Activated effector memory CD4-positive, alpha-beta T cell treated with Interleukin-2 at 50 U/mL for 16 hours (primary cell): Measurements from ENCODE around the gene HEBP1.

Source experiments
- DNase-seq: peaks from one replicate; pipeline ENCODE4 v3.0.0-alpha.2; 2020

Gene HEBP1

DNA sequence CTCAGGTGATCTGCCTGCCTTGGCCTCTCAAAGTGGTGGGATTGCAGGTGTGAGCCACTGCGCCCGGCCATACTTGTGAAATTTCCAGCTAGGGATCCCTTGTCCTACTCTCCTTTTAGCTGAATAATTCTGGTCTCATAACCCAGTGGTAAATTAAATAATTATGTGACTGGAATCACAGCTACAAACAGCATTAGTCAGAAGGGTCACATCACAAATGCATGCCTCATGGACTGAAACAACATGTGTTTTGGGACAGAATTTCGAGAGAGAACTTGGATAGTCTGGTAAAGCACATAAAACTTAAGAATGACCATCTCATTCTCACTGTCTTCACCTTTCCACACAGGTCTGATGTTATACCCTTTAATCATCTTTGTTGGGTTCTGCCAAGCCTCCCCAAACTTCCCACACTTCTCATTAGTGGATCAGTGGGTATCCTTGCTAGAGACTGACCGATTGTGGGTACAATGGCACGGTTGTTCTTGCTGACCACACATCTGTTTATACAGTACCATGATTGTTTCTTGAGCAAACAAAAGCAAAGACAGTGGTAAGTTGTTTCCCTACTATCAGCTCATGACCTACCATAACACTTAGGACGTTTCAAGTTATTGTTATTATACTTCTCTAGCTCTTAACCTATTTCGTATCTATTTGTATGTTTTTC lies 53.2 kb downstream of the HEBP1 start:
- no peak for DNase-seq

DNA sequence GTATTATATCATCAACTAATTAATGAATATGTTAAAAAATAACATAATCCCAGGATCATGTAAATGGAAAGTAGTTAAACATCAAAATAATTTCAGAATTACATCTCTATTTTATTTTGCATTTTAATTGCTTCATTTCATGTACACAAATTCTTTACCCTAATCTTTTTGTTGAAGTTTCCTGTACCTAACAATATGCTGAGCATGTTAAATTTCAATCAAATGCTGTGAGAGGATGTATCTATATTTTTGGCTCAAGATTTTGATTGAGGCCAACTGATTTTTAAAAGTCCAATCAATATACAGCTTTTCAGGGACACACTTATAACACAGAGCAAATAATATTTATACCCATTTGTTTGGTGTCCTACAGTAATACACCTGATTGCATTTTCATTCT lies 54.5 kb downstream of the HEBP1 start:
- no peak for DNase-seq

DNA sequence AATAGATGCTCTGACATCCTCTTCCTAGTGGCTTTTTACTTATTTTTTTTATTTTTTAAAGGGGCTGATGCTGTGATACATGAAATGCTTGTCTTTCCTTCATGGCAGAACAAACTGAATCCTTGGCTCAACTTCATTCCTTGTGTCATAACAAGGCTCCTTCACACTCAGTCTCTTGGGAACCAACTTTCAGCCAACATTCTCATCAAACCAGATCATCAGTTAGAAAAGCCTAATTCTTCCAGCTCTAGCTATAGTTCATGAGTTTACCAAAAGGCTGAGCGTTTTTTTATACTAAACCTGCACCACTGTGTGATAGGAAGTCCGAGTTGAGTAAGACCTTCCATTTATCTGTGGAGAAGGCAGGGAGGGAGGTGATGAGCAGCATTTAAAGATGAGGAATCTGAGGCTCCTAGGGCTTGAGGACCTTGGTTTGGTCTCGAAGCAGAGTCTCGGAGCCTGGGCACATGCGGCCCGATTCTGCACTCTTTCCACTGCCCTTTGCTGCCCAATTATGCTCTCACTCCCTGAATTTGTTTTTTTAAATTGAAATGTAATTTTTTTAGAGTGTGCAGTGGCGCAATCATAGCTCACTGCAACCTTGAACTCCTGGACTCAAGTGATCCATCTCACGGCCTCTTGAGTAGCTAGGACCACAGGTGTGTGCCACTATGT lies 56.3 kb downstream of the HEBP1 start:
- no peak for DNase-seq

DNA sequence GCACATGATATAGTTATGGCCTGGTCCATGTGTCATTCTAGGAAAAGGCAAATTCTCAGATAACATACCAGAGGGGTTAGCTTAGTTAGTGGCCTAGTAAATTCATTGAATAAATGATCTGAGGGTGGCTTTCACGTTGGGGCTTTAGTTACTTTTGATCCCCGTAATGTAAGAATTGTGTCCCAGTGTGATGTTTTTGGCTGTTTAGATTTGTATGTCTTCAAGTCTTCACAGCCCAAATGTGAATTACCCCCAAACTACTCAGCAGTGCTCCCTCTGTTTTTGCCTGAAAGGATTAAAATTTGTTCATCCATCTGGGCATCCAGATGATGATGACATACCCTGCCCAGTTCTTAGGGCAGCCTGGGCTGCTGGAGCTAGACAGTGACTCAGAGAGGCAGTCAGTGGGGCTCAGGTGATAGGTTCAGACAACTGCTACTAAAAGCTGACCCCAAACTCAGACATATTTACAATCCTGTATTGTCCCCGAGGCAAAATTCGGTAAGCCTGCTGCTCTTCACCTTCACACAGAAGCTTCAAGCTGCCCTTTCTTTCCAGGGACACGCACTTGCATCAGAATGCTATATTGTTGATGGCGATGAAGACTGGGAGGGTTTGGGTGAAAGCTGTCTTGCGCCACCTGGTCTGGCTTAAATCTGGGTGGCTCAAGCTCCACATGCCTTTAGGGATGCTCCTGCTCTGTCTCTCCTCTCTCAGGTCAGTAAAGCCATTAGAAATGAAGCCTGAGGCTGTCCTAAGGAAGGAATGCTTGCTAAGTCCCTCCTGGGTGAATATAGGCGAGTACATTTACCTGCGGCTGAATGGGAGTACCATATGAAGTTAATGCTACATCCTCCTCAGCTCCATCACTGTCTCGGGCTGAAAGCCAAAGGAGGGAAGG lies 58.4 kb downstream of the HEBP1 start:
- DNase-seq: no peak

DNA sequence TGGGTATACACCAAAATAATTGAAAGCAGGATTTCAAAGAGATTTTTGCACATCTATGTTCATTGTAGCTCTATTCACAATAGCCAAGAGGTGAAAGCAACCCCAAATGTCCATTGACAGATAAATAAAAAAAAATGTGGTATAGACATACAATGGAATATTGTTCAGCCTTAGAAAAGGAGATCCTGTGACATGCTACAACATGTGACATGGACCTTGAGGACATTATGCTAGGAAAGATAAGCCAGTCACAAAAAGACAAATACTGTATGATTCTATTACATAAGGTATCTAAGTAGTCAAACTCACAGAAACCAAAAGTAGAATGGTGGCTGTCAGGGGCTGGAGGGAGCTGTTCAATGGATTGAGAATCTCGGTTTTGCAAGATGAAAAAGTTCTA lies 60.2 kb downstream of the HEBP1 start:
- no peak for DNase-seq

DNA sequence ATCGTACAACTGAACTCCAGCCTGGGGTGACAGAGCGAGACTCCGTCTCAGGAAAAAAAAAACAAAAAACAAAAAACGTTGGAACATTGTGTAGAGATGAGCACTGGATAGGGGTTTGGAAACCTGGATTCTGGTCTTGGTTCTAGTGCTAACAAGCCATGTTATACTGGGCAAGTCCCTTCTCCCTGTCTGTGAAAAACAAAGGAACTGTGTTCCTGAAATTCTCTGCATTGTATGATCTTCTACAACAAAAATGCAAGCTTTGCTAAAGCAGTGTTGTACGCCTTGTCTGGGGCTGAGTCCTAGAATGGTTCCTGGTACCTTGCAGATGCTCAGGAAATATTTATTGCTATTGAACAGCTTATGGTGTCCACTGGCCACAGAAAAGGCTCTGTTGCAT lies 61.5 kb downstream of the HEBP1 start:
- DNase-seq: no peak

DNA sequence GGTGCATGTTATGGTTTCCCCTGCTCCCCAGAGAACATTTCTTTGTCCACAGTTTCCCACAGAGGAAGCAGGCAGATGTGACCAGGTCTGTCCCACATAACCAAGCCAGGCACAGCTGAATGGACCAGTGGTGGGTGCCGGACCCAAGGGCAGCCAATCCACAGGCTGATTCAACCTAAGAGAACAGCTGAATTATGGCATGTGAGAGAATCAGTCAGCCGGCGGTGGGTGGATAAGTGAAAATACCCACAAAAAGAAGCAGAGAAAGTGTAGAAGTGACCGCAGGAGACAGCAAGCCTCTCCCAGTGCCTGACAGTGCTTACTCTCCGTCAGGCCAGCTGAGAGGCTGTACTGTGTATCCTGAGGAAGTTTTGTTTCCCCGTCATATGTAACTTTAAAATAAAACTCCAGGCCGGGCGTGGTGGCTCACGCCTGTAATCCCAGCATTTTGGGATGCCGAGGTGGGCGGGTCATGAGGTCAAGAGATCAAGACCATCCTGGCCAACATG lies 63.0 kb downstream of the HEBP1 start:
- DNase-seq: no peak

DNA sequence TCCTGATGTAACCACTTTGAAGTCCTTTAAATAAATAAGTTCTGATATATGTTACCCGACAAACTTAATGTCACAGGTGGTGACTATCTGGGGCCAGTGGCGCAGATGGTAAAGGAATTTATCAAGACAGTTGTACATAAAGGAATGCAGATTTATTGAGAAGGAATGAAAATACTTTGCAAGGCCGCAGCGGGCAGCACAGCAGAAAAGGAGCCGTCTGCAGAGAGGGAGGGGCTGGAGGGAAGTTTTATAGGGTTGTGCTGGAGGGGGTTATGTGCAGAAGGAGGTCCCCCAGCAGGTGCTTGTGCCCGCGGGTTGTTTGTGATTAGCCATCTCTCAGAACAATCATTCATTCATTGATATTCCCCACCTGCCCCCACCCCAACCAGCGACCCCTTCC lies 65.5 kb downstream of the HEBP1 start:
- no peak for DNase-seq

DNA sequence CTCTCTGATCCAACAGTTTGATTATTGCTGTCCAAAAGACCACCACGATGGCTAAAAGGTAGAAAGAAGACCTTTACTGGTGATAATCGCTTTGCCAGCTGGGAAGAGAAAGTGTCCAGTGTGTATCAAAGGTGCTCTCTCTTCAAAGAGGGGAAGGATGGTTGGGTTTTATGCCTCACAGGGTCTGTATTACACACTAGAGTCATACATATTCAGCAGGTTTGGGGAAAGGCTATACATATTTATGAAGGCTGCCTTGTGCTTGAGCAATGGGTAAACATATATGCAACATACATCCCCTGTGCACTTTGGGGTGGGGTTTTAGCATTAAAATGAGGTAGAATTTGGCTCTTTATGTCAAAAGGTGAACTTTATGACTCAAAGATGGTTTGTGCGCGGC lies 66.3 kb downstream of the HEBP1 start:
- no peak for DNase-seq

DNA sequence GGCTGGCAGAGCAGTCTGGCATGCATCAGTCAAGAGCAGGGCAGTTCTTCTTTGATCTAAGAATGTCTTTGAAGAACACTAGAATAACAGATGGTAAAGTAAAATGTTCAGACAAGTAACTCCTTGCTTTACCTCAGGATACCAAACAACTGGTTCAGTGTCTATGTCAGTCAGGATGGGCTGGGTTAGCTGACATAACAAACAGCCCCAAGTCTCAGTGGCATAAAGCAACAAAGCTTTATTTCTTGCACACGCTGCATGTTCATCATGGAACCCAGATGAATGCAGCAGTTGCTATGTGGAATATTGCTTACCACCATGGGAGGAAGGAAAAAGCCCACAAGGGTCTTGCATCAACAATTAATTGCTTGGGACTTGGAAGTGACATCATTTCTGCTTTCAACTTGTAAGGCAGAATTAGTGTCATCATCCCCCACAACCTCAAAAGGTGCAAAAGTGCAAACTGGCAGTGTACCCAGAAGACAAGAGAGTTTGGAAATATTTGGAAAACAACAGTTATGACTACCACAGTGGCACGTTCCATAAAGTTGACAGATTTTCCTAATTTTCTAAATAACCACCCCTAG lies 69.3 kb downstream of the HEBP1 start:
- DNase-seq: no peak

DNA sequence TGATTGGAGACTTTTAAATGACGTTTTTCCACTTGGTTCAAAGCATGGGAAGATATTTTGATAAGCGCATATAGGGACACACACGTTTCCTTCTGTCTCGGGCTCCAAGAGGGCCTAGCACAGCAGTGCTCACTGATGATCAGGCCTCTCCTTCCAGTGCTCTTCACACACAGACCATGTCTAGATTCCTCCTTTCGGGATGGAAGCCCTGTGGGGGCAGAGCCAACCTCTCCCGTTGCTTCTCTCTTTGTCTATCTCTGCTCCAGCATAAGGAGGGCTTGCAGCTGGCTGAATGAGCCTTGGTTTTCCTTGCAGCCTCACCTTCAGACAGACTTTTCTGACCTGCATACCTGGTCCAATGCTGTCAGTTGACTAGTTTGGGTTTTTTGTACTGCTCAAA lies 70.4 kb downstream of the HEBP1 start:
- DNase-seq: no peak

DNA sequence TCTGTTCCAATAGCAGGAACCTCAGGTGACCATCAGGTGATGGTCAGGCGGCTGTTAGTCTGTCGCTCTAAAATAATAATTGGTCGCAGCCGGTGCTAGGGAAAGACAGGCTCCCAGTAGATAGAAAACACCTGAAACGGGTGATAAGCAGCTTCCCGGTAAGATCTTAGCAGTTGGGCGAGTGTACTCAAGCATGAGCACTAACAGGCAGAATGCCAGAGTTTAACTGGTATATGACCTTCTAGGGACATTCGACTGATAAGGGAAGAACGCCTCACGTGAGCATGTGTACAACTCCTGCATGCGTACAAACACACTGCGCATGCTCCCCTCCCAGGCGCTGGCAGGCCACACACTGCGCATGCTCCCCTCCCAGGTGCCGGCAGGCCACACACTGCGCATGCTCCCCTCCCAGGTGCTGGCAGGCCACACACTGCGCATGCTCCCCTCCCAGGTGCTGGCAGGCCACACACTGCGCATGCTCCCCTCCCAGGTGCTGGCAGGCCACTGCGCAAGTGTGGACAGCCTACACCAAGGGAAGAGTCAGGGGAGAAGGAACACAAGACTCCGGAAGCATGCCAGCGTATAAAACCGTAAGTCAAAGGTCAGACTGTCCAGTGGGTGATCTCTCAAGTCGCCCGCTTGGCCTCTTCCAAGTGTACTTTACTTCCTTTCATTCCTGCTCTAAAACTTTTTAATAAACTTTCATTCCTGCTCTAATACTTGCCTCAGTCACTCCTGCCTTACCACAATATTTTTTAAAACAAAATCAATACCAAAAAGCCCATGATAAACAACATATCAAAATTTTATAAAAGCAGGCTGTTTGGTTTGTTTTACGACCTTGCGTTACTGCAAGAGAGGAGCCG lies 72.6 kb downstream of the HEBP1 start:
- DNase-seq: peak; percentile 41

DNA sequence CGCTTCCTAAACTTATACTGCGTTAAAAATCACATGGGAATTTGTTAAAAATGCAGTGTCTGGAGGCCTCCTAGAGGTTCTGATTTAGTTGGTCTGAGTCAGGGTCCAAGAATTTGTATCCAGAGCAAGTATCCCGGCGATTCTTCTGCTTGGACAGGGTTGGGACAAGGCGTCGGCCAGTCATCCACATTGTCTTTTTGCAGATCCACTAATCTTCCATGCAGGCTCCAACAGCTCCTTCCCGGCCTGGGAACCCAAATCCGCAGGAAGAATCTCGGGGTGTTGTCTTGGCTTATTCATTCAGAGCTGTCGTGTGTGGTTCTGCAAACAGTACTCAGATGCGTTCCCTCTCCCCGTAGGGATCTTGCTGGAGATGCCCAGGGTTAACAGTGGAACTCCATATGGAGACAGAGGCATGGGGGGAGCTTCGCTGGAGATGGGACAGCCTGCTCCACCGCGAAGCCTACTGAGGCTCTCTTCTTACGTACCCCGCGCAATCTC lies 73.4 kb downstream of the HEBP1 start:
- no peak for DNase-seq

DNA sequence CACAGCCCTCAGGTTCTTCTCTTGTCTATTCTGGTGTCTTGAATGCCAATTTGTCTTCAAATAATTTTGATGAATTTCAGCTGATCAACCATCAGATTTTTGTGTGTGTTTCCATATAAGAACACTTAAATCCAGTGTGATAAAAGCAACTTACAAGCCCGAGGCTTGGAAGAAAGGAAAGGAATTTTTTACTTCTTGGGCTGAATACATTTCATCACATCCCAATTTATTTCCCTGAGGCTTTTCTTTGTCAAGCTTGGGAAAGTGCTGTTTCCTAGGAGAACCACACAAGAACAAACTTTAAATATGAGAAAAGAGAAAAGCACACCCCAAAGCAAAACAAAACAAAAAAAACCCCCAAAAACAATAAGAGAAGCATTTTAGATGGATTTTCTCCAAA lies 74.7 kb downstream of the HEBP1 start:
- DNase-seq: no peak
